ENCODE measurements around the gene MORN4.
"Not testable (repeated sequence)": the region's sequence is repeated elsewhere in the genome, so short reads cannot be mapped to it uniquely, and the experiment has no call there.

MORN4 gene

GRCh38 chr10:97640868-97641811, 7.8 kb upstream of the MORN4 start:
- peaks cover 11% of the 10 kb centered on the region for H3K4me1 ChIP-seq (ENCODE audit: control insufficient read depth, insufficient read depth, low read length, unreplicated experiment)
- no peaks in the 10 kb centered on the region for H3K27me3 ChIP-seq (ENCODE audit: insufficient read depth, low read length)
- peak overlapping the region; percentile 75 for H3K27ac ChIP-seq (ENCODE audit: low read depth, low read length)
- peak overlapping the region; percentile 35 for H2AFZ ChIP-seq (ENCODE audit: low read length, unreplicated experiment)
- H3K79me2 ChIP-seq (ENCODE audit: control insufficient read depth, insufficient read depth, low read length, unreplicated experiment) = peaks cover 47% of the 10 kb centered on the region
- peak overlapping the region; percentile 98 for H3K4me3 ChIP-seq (ENCODE audit: low read depth, low read length)
- peaks cover 12% of the 10 kb centered on the region for H3K36me3 ChIP-seq (ENCODE audit: insufficient read depth, low read length)

DNA sequence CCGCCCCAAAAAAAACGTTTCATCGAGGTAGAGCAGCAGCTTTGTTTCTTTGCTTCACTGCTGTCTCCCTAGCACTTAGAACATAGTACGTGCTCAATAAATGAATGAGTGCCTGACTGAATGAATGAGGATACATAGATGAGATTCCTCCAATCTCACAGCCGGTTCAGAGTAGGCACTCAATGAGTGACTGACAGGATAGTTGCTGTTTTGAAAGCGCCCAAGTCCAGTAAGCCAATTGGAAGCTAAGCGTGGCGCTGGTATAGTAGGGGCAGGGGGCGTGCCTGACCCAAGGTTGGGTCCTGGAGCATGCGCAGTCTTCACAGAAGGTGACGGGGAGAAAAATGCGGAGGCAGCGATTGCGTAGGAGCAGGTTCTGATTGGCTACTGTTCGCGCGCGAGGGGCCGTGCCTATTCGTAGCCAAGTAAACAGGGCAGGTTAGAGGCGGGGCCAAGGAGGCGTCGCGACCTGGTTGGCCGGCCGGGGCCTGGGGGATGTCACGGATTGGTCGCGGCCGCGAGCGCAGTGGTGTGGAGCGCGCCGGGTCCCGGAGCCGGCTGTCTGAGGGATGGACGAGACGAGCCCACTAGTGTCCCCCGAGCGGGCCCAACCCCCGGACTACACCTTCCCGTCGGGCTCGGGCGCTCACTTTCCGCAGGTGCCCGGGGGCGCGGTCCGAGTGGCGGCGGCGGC, 7.0 kb upstream of the MORN4 start, which contains the start of gene PI4K2A:
TSS of gene PI4K2A (plus strand) at position 498 of the 694 bp plus-strand sequence. CDS start at position 570, 72 bp downstream.
- Histone ChIP-seq H3K4me1 (ENCODE audit: control insufficient read depth, insufficient read depth, low read length, unreplicated experiment) (peaks cover 11% of the 10 kb centered on the region), H3K36me3 (ENCODE audit: insufficient read depth, low read length) (peaks cover 12% of the 10 kb centered on the region), H3K27ac (ENCODE audit: low read depth, low read length) (peak within 1 kb of the TSS; percentile 75), H2AFZ (ENCODE audit: low read length, unreplicated experiment) (peak within 1 kb of the TSS; percentile 35), H3K79me2 (ENCODE audit: control insufficient read depth, insufficient read depth, low read length, unreplicated experiment) (peaks cover 43% of the 10 kb centered on the region), H3K27me3 (ENCODE audit: insufficient read depth, low read length) (no peaks in the 10 kb centered on the region), H3K4me3 (ENCODE audit: low read depth, low read length) (peak within 1 kb of the TSS; percentile 98)

DNA sequence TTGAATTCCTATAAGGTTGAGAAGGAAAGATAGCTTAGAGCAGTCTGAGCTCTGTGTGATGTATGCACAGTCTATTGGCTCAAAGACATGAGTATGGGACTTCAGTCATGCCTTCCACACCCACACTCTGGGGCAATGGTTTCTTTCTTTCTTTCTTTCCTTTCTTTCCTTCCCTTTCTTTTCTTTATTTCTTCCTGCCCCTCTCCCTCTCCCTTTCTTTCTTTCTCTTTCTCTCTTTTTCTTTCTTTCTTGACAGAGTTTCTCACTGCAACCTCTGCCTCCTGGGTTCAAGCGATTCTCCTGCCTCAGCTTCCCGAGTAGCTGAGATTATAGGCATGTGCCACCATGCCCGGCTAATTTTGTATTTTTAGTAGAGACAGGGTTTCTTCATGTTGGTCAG, 5.8 kb upstream of the MORN4 start:
- H2AFZ ChIP-seq (ENCODE audit: low read length, unreplicated experiment); H3K27ac ChIP-seq (ENCODE audit: low read depth, low read length); H3K4me3 ChIP-seq (ENCODE audit: low read depth, low read length); H3K36me3 ChIP-seq (ENCODE audit: insufficient read depth, low read length); H3K27me3 ChIP-seq (ENCODE audit: insufficient read depth, low read length): not testable (repeated sequence)
- Histone ChIP-seq H3K4me1 (ENCODE audit: control insufficient read depth, insufficient read depth, low read length, unreplicated experiment) (peaks cover 11% of the 10 kb centered on the region), H3K79me2 (ENCODE audit: control insufficient read depth, insufficient read depth, low read length, unreplicated experiment) (peaks cover 32% of the 10 kb centered on the region)

DNA sequence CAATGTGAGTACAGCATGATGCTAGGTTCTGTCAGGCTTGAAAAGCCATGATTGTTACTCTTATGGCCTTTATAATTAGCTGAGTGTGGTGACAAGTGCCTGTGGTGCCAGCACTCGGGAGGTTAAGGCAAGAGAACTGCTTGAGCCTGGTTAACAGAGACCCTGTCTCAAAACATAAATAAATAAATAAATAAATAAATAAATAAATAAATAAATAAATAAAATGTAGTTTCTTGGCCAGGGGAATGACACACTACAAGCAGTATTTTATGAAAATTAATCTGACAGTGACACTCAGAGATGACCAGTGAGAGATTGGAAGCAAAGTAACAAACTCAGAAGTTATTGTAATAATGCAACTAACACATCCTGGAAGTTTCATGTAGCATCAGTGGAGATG, 2.3 kb upstream of the MORN4 start:
- Histone ChIP-seq H3K4me1 (ENCODE audit: control insufficient read depth, insufficient read depth, low read length, unreplicated experiment) (no peaks in the 10 kb centered on the region), H3K79me2 (ENCODE audit: control insufficient read depth, insufficient read depth, low read length, unreplicated experiment) (no peaks in the 10 kb centered on the region), H3K27ac (ENCODE audit: low read depth, low read length) (no peak overlapping the region), H3K4me3 (ENCODE audit: low read depth, low read length) (no peak overlapping the region), H3K27me3 (ENCODE audit: insufficient read depth, low read length) (no peaks in the 10 kb centered on the region), H3K36me3 (ENCODE audit: insufficient read depth, low read length) (no peaks in the 10 kb centered on the region), H2AFZ (ENCODE audit: low read length, unreplicated experiment) (no peak overlapping the region)

DNA sequence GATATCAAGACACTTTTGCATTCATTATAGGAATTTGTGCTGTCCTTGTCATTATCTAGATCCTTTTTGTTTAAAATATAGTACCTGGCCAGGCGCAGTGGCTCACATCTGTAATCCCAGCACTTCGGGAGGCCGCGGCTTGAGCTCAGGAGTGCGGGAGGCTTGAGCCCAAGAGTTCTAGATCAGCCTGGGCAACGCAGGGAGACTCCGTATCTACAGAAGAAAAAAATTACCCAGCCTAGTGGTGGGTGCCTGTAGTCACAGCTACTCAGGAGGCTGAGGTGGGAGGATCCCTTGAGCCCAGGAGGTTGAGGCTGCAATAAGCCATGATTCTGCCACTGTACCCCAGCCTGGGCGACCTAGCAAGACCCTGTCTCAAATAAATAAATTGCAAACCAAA, 621 bp upstream of the MORN4 start:
- no peaks in the 10 kb centered on the region for H3K4me1 ChIP-seq (ENCODE audit: control insufficient read depth, insufficient read depth, low read length, unreplicated experiment)
- no peaks in the 10 kb centered on the region for H3K79me2 ChIP-seq (ENCODE audit: control insufficient read depth, insufficient read depth, low read length, unreplicated experiment)
- H2AFZ ChIP-seq (ENCODE audit: low read length, unreplicated experiment) = peak overlapping the region; percentile 76
- H3K27ac ChIP-seq (ENCODE audit: low read depth, low read length) = no peak overlapping the region
- no peaks in the 10 kb centered on the region for H3K27me3 ChIP-seq (ENCODE audit: insufficient read depth, low read length)
- H3K4me3 ChIP-seq (ENCODE audit: low read depth, low read length) = peak overlapping the region; percentile 93
- no peaks in the 10 kb centered on the region for H3K36me3 ChIP-seq (ENCODE audit: insufficient read depth, low read length)

DNA sequence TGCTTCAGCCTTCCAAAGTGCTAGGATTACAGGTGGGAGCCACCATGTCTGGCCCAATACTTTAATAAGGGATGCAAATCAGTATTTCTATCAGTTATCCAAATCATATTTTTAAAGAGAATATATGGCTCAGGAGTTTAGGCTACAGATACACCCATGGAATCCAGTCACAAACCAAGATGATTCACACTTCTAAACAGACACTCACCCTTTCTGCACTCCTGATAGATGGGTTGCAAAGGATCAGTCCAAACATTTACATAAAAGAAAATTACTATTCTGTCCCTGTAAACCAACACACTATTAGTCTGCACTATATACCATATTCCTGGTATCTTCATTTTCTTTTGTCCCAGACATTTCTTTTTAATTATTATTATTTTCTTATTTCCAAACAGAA, 2.2 kb downstream of the MORN4 start:
- Histone ChIP-seq H3K27me3 (ENCODE audit: insufficient read depth, low read length) (no peaks in the 10 kb centered on the region), H3K36me3 (ENCODE audit: insufficient read depth, low read length) (no peaks in the 10 kb centered on the region), H3K4me1 (ENCODE audit: control insufficient read depth, insufficient read depth, low read length, unreplicated experiment) (no peaks in the 10 kb centered on the region), H3K27ac (ENCODE audit: low read depth, low read length) (no peak overlapping the region), H3K79me2 (ENCODE audit: control insufficient read depth, insufficient read depth, low read length, unreplicated experiment) (no peaks in the 10 kb centered on the region), H2AFZ (ENCODE audit: low read length, unreplicated experiment) (no peak overlapping the region), H3K4me3 (ENCODE audit: low read depth, low read length) (no peak overlapping the region)

DNA sequence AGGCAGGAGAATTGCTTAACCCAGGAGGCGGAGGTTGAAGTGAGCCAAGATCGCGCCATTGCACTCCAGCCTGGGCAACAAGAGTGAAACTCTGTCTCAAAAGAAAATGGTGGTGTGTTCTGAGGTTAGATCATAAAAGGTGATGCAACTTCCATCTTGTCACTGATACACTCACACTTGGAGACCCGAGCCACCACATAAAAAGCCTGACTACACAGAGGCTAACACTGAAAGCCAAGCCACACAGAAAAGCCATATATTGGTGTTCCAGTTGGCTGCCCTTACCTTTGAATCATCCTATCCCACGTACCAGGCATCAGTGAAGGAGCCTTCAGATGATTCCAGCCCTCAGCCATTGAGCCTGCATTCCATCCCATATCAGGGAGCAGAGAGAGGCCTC, 4.0 kb downstream of the MORN4 start:
- Histone ChIP-seq H3K36me3 (ENCODE audit: insufficient read depth, low read length) (no peaks in the 10 kb centered on the region), H3K4me1 (ENCODE audit: control insufficient read depth, insufficient read depth, low read length, unreplicated experiment) (no peaks in the 10 kb centered on the region), H3K79me2 (ENCODE audit: control insufficient read depth, insufficient read depth, low read length, unreplicated experiment) (no peaks in the 10 kb centered on the region), H3K4me3 (ENCODE audit: low read depth, low read length) (no peak overlapping the region), H3K27ac (ENCODE audit: low read depth, low read length) (no peak overlapping the region), H3K27me3 (ENCODE audit: insufficient read depth, low read length) (no peaks in the 10 kb centered on the region), H2AFZ (ENCODE audit: low read length, unreplicated experiment) (no peak overlapping the region)

DNA sequence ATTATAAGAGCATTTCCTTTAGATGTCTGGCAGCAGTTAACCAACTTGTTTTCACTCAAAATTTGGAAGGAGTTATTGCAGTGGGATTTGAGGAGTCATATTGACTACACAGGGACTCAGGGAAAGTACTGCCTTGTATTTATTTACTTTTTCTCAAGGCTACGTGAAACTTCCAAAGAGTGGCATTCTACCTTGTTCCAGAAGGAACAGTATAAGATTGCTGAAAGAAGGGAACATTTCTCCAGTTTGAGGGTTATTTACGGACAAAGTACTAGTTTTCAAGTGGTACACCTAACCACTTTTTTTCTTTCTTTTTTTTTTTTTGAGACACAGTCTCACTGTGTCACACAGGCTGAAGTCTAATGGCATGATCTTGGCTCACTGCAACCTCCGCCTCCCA, 5.1 kb downstream of the MORN4 start:
- Histone ChIP-seq H3K27me3 (ENCODE audit: insufficient read depth, low read length) (no peaks in the 10 kb centered on the region), H3K4me3 (ENCODE audit: low read depth, low read length) (no peak overlapping the region), H3K36me3 (ENCODE audit: insufficient read depth, low read length) (no peaks in the 10 kb centered on the region), H3K4me1 (ENCODE audit: control insufficient read depth, insufficient read depth, low read length, unreplicated experiment) (no peaks in the 10 kb centered on the region), H2AFZ (ENCODE audit: low read length, unreplicated experiment) (no peak overlapping the region), H3K79me2 (ENCODE audit: control insufficient read depth, insufficient read depth, low read length, unreplicated experiment) (no peaks in the 10 kb centered on the region), H3K27ac (ENCODE audit: low read depth, low read length) (no peak overlapping the region)

DNA sequence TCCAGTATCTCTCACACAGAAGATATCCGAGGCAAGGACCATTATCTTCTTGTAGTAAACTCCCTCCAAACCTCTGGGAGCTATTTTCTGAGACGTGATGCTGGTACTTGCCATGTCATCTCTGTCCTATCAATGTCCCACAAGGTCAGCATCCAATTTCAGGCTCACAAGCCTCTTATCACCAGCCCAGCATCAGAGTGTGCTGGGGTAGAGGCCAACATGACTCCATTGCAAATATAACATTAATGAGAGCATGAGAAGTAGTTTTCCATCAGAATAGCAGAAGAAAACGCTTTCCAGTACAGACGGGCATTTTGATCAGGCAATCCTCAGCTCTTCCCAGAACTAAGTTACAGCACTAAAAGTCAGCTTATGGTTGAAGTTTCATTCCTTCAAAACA, 5.6 kb downstream of the MORN4 start:
- H3K4me3 ChIP-seq (ENCODE audit: low read depth, low read length) = no peak overlapping the region
- no peaks in the 10 kb centered on the region for H3K27me3 ChIP-seq (ENCODE audit: insufficient read depth, low read length)
- no peaks in the 10 kb centered on the region for H3K36me3 ChIP-seq (ENCODE audit: insufficient read depth, low read length)
- H3K79me2 ChIP-seq (ENCODE audit: control insufficient read depth, insufficient read depth, low read length, unreplicated experiment) = no peaks in the 10 kb centered on the region
- H3K27ac ChIP-seq (ENCODE audit: low read depth, low read length) = no peak overlapping the region
- H3K4me1 ChIP-seq (ENCODE audit: control insufficient read depth, insufficient read depth, low read length, unreplicated experiment) = no peaks in the 10 kb centered on the region
- H2AFZ ChIP-seq (ENCODE audit: low read length, unreplicated experiment) = no peak overlapping the region

DNA sequence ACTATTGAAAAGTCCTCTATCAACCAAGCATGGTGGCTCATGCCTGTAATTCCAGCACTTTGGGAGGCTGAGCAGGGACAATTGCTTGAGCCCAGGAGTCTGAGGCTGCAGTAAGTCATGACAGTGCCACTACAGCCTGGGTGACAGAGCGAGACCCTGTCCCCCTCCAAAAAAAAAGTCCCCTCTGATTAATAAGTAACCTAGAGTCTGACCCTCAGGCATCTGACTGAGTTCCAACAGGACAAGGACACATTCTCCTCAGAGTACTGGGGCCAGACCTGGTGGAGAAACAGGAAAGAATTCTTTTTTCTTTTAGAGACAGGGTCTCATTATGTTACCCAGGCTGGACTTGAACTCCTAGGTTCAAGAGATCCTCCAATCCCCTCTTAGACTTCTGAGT, 10.0 kb downstream of the MORN4 start:
- H3K27me3 ChIP-seq (ENCODE audit: insufficient read depth, low read length) = no peaks in the 10 kb centered on the region
- no peaks in the 10 kb centered on the region for H3K79me2 ChIP-seq (ENCODE audit: control insufficient read depth, insufficient read depth, low read length, unreplicated experiment)

DNA sequence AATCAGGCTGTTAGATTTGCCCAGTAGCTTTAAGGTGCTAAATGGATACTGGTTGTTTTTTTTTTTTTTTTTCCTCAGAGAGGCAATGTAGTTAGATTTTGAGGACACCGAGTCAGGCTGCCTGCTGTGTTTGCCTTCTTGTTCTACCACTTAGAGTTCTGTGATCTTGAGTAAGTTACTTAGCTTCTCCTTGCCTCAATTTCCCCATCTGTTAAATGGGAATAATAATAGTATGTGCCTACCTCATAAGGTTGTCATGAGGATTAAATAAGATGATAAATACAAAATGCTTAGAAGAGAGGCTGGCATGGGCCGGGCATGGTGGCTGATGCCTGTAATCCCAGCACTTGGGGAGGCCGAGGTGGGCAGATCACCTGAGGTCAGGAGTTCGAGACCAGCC, 14.6 kb downstream of the MORN4 start:
- no peak overlapping the region for H2AFZ ChIP-seq (ENCODE audit: low read length, unreplicated experiment)
- no peaks in the 10 kb centered on the region for H3K79me2 ChIP-seq (ENCODE audit: control insufficient read depth, insufficient read depth, low read length, unreplicated experiment)
- H3K27ac ChIP-seq (ENCODE audit: low read depth, low read length) = no peak overlapping the region
- no peak overlapping the region for H3K4me3 ChIP-seq (ENCODE audit: low read depth, low read length)
- no peaks in the 10 kb centered on the region for H3K36me3 ChIP-seq (ENCODE audit: insufficient read depth, low read length)
- no peaks in the 10 kb centered on the region for H3K27me3 ChIP-seq (ENCODE audit: insufficient read depth, low read length)
- H3K4me1 ChIP-seq (ENCODE audit: control insufficient read depth, insufficient read depth, low read length, unreplicated experiment) = no peaks in the 10 kb centered on the region

More for the DNA sequence above, 10.0 kb downstream of the MORN4 start:
- H3K27ac ChIP-seq (ENCODE audit: low read depth, low read length) = no peak overlapping the region
- H3K4me1 ChIP-seq (ENCODE audit: control insufficient read depth, insufficient read depth, low read length, unreplicated experiment) = no peaks in the 10 kb centered on the region
- H3K36me3 ChIP-seq (ENCODE audit: insufficient read depth, low read length) = no peaks in the 10 kb centered on the region
- no peak overlapping the region for H2AFZ ChIP-seq (ENCODE audit: low read length, unreplicated experiment)
- H3K4me3 ChIP-seq (ENCODE audit: low read depth, low read length) = no peak overlapping the region
